Glomerular visceral epithelial cell (primary cell): ENCODE results near the gene C20orf141.
"Not testable (repeated sequence)": the region's sequence is repeated elsewhere in the genome, so short reads cannot be mapped to it uniquely, and the experiment has no call there.

Experiments
- DNase-seq: peaks from one replicate; pipeline ENCODE4 v3.0.0-alpha.2; 2016; ENCODE audit errors: extremely low spot score

C20orf141 gene

DNA sequence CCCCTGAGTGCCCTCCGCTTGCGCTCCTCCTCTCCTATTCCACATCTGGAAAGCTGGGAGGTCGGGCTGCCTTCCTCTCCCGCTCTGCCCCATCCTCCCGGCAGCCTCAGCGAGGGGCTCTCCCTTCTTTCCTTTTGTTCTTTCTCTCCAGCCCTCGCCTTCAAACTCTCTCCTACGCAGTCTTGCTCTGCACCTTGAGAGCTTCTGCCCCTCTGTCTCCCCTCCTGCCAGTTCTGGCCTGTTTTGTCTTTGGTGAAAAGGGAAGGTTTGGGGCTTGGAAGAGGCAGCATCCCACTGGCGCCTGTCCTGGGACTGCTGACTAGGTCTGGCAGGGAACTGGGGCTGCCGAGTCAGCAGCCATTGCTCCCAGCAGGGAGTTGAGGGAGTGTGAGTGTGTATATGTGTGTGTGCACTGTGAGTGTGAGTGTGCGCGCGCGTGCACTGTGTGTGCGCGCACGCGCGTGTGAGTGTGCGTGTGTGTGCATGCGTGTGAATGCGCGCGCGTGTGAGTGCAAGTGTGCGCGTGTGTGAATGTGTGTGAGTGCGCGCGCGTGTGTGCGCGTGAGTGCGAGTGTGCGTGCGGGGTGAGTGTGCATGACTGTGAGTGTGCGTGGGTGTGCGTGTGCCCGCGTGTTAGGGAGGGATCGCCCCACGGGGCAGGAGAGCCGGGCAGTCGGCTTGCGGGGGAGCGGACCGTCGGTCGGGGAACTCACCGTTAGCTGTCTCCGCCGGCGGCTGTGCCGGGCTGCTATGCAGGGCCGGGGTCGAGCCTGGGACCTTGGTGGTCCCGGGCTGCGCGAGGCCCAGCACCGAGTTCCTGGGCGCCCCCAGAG lies 14.9 kb upstream of the C20orf141 start:
- no peak for DNase-seq

GRCh38 chr20:2800521-2801285 lies 14.1 kb upstream of the C20orf141 start, which contains the start of gene CPXM1:
CPXM1 (minus strand) TSS chr20:2800627; CDS start chr20:2800572, 55 bp downstream.
- DNase-seq = no peak

- DNase-seq = no peak
Measured at GRCh38 chr20:2801286-2801728, 13.5 kb upstream of the C20orf141 start.

- no peak for DNase-seq
Measured at GRCh38 chr20:2804041-2804828, 10.6 kb upstream of the C20orf141 start.

GRCh38 chr20:2804852-2805688 lies 9.7 kb upstream of the C20orf141 start:
- no peak for DNase-seq

DNA sequence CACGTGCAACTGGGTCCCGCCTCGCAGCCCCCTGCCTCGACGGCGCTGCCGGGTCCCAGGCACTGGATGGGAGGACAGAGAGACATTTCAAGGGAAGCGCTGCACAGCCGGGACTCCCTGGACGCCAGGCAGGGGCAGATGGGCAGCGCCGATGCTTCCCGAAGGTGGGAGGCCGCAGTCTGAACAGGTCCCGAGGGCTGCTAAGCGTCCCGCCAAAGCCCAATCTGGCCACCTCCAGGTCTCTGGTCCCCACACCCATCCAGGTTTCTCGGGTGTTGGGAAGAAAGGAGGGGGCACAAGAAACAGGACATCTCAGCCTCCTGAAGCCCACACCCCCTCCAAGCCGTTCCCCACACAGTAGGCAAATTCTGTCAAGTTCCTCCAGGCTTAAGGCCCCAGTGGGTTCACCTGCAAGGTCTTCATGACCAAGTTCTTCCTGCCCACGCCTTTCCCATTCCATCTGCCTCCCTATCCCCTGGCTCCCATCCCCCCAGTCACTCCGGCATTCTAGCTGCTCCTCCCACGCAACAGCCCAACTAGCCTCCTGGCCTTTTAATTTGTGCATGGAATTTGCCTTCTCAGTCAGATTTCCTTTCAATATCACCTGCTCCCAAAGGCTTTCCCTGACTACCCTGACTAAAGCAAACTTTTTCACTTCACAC lies 9.0 kb upstream of the C20orf141 start:
- no peak for DNase-seq

DNA sequence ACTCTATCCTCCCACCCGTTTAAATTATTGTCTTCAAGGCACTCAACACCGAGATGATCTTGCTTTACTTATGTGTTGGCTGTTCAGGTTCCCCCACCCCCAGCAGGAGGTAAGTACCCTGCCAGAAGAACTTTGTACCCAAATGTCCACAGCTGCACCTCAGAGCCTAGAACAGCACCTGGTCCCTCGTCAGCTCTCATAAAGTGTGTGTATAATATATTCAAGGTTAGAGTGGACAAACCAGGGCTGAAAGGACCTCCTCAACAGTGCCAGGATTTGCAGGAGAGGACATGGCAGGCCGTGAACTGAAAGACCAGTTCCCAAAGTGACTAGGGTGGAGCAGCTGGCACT lies 8.5 kb upstream of the C20orf141 start:
- no peak for DNase-seq

- no peak for DNase-seq
Measured at GRCh38 chr20:2807019-2807418, 7.8 kb upstream of the C20orf141 start.

DNA sequence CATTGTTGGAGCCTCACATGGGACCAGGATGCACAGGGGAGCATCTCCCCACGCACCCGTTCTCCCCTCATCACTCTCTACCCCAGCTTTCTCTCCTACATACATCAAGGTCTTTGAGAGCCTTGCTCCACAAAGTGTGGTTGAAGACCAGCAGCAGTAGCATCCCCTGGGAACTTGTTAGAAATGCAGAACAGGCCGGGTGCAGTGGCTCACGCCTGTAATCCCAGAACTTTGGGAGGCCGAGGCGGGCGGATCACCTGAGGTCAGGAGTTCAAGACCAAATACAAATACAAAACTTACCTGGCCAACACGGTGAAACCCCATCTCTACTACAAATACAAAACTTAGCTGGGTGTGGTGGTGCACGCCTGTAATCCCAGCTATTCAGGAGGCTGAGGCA lies 6.9 kb upstream of the C20orf141 start:
- not testable (repeated sequence) for DNase-seq

DNA sequence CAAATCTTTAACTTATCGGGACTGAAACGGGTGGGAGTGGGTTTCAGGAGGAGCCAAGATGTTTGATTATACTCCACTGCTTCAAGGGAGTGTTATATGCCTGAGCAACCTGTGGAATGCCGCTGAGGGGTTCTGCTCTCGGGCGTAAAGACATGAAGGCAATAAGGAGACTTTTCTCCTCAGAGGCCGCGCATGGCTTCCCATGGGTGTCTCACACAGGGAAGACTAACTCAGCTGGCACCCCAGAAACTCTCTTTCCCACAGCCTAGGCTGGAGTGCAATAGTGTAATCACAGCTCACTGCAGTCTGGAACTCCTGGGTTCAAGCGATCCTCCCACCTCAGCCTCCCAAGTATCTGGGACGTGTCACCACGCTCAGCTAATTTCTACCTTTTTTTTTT lies 5.1 kb upstream of the C20orf141 start:
- peak; percentile 27 for DNase-seq

GRCh38 chr20:2812189-2812588 lies 2.6 kb upstream of the C20orf141 start:
- DNase-seq = no peak

GRCh38 chr20:2814076-2814475 lies 711 bp upstream of the C20orf141 start:
- DNase-seq = no peak

GRCh38 chr20:2815242-2815900 lies 584 bp downstream of the C20orf141 start:
- DNase-seq = no peak

DNA sequence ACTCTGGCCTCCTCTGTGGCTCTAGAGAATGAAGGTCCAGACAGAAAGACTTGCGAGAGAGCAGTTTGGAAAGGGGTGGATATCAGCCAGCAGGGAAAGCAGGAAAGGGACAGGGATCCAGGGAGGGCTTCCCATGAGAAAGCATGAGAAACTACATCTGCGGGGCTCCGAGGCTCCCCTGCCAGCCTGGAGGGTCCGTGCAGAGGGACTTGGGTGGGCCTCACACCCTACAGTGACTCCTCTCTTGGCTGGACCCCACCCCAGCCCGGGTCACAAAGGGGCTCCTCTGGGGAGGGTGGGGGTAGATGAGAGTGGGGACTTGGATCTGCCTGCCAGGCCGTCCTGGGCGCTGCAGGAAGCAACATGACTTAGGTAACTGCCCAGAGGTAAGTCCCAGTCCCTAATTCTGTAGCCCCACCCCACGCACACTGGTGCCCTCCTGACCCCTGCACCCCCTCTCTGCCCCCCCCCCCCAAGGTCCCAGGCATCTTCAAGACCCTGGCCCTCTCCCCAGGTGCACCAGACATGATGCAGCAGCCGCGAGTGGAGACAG lies 1.3 kb downstream of the C20orf141 start, which contains the start of gene TMEM239:
TSS of gene TMEM239 (plus strand) at position 335 of the 553 bp plus-strand sequence. CDS start at position 526, 191 bp downstream.
- no peak for DNase-seq

DNA sequence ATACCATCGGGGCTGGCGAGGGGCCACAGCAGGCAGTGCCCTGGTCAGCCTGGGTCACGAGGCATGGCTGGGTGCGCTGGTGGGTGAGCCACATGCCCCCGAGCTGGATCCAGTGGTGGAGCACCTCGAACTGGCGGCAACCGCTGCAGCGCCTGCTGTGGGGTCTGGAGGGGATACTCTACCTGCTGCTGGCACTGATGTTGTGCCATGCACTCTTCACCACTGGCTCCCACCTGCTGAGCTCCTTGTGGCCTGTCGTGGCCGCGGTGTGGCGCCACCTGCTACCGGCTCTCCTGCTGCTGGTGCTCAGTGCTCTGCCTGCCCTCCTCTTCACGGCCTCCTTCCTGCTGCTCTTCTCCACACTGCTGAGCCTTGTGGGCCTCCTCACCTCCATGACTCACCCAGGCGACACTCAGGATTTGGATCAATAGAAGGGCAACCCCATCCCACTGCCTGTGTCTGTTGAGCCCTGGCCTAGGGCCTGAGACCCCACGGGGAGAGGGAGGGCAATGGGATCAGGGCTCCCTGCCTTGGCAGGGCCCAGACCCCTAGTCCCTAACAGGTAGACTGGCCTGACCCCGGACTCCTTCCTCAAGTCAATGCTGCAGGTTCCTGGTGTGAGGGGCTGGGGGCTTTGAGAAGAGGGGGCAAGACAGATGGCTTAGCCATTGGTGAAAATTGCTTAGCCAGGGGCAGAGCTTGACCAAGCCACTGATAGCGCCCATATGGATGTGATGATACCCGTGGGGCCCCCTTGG lies 2.0 kb downstream of the C20orf141 start:
- DNase-seq = no peak

DNA sequence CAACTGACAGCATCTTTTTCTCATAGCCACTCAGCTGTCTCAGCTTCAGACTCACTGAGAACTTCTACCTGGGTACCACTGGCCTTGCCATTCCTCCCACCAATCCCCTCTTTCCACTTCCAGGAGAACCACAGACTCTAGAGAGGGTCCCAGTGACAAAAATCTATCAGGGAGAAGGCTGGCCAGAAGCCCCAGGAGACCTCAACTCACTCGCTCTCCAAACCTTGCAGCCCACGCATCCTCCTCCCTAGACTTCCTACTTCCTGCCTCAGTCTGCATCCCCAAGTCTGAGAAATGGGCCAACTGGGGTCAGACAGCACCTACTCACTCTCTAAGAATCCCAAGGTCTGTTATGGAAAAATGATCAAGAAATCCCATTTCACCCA lies 2.5 kb downstream of the C20orf141 start:
- no peak for DNase-seq

DNA sequence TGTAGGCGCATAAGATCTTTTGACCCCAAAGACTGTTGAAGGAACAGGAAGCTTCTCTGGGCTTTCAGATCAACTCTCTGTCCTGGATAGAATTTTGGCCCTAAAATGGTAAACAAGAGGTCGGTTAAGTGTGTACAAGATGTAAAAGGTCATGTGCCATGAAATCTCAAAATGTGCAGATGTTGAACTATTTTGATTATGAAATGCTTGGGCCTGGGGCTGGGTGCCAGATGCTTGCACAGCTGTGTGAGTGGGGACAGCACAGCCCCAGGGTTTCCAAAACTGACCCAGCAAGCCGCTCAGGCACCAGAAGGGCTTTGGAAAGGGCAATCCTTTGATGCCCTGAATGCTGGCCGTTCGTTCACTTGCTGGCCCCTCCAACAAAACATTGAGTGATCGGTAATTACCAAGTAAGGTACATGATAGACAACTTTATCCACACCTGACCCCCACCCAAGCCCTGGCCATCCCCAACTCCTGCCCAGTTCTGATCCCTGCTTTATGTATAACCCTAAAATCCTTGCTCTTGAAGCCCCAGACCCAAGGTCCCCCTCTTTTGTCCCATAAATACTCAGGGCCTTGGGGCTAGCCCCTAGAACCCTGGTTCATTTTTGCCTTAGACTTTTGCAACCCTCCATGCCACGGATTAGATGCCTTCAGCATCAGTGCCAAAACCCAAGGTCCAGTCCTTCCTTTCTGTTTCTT lies 3.3 kb downstream of the C20orf141 start:
- DNase-seq = no peak
